AG04449 (cell line): ENCODE results near the gene CACNA1E.

Experiments used
- CTCF ChIA-PET: fragments of 350-600 bp; formaldehyde crosslinking; extraction: SDS; loops from one replicate; lab custom pipeline; 2021; ENCODE audit warnings: antibody characterized with exemption; lab: Yijun Ruan, JAX
- POLR2A ChIA-PET: fragments of 400-600, 350-600 bp; formaldehyde crosslinking; extraction: SDS; loops from one replicate; lab custom pipeline; 2020; ENCODE audit warnings: antibody characterized with exemption, inconsistent platforms; lab: Yijun Ruan, JAX
- DNase-seq: peaks from one replicate; pipeline ENCODE4 v3.0.0-alpha.2; 2010; ENCODE audit warnings: low read depth, low spot score
- H3K4me3 ChIP-seq: 2 replicates; pipeline ENCODE4 v1.5.1; 2011; ENCODE audit warnings: low read depth, mild to moderate bottlenecking, control low read depth, low read length
- TF ChIP-seq, protein P1 (sequence below): IDR thresholded peaks from one replicate; pipeline ENCODE4 v1.5.1; 2011; ENCODE audit warnings: mild to moderate bottlenecking, moderate library complexity, low read length, control low read depth, inconsistent platforms; ENCODE audit not compliant: insufficient read depth; ENCODE audit errors: missing control alignments

Gene CACNA1E

DNA sequence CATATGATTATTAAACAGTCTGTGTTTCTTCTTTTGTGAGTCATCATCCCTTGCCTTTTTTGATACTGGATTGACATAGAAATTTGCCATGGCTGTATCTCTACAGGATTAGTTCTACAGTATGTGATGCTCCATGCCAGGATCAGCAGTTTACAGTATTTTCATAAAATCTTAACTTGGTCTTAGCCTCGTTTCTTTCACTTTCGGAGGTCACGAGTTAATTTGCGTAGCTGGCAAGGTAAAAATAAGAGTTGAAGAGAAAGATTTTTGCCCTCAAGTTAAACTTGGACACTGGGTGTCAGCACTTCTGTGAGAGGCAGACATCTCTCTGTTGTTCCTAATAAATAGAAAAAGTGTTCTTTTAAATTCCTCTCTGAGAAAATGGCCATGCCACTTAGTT, 79.1 kb downstream of the CACNA1E start:
- TF ChIP-seq, protein P1, sequence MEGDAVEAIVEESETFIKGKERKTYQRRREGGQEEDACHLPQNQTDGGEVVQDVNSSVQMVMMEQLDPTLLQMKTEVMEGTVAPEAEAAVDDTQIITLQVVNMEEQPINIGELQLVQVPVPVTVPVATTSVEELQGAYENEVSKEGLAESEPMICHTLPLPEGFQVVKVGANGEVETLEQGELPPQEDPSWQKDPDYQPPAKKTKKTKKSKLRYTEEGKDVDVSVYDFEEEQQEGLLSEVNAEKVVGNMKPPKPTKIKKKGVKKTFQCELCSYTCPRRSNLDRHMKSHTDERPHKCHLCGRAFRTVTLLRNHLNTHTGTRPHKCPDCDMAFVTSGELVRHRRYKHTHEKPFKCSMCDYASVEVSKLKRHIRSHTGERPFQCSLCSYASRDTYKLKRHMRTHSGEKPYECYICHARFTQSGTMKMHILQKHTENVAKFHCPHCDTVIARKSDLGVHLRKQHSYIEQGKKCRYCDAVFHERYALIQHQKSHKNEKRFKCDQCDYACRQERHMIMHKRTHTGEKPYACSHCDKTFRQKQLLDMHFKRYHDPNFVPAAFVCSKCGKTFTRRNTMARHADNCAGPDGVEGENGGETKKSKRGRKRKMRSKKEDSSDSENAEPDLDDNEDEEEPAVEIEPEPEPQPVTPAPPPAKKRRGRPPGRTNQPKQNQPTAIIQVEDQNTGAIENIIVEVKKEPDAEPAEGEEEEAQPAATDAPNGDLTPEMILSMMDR = no peak
- no peak overlapping the region for H3K4me3 ChIP-seq
- DNase-seq = no peak
- ChIA-PET POLR2A (no interaction called here), CTCF (no interaction called here)

- no peak overlapping the region for H3K4me3 ChIP-seq
- TF ChIP-seq, protein P1 = no peak
- no peak for DNase-seq
- CTCF ChIA-PET = no interaction called here
- POLR2A ChIA-PET = no interaction called here
These were observed 85.4 kb downstream of the CACNA1E start for GRCh38 chr1:181568736-181569135.

- H3K4me3 ChIP-seq = no peak overlapping the region
- TF ChIP-seq, protein P1 = no peak
- DNase-seq = no peak
- ChIA-PET POLR2A (no interaction called here), CTCF (no interaction called here)
These were observed 94.2 kb downstream of the CACNA1E start for GRCh38 chr1:181577475-181577874.

DNA sequence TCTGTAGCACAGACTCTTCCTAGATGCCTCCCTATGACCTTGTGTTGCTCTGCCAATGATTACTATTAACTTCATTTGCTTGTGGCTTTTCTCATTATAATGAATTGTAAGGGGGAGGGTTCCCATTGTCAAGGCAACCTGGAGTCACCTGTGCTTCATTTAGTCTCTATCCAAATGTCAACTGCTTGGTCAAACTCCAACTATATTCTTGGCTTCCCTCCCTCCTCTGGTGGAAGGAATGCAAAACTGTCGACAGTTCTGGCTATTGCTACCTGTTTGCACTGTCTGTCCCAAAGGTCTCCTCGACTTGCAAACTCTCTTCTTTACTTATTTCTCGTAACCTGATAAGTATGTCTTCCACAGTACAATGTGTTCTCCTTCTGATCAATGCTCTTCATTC, 100.3 kb downstream of the CACNA1E start:
- ChIA-PET POLR2A (no interaction called here), CTCF (no interaction called here)
- TF ChIP-seq, protein P1 = no peak
- DNase-seq = no peak
- H3K4me3 ChIP-seq = no peak overlapping the region

GRCh38 chr1:181587870-181588438, 104.6 kb downstream of the CACNA1E start:
- TF ChIP-seq, protein P1 = no peak
- POLR2A ChIA-PET = no interaction called here
- no peak for DNase-seq
- CTCF ChIA-PET = no interaction called here
- H3K4me3 ChIP-seq = no peak overlapping the region

DNA sequence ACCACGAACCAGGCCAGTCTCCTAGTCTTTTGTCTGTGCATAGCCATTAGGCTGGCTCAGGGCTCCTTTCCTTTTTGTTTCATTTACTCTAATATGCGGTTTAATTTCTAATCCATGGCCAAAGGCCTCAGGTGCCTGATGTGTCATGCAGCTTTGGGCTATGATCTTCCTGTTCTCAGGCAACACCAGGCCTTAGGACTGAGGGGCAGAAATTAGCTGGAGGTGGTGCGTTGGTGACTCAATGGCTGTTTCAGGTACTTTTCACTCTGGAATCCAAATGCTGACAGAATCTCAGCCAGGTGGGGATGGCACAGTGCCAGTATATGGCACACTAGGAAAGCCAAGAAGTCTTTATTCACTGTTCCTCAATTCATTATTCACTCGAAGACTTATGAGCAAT, 105.3 kb downstream of the CACNA1E start:
- TF ChIP-seq, protein P1 = no peak
- CTCF ChIA-PET = no interaction called here
- POLR2A ChIA-PET = no interaction called here
- DNase-seq = no peak
- no peak overlapping the region for H3K4me3 ChIP-seq
